CD4-positive, alpha-beta T cell (primary cell): ENCODE data around the gene FLCN. TPM values are rescaled to one million over a fixed set of nuclear protein-coding genes. Genes with fewer than 3 reads are reported as not detected.

ENCODE experiments used
- ATAC-seq: fragments of 200-7000 bp; cut with Tn5 transposase; one replicate; pipeline ENCODE4 v1.10.0; 2022; ENCODE audit warnings: mild to moderate bottlenecking; ENCODE audit not compliant: poor library complexity
- CTCF ChIA-PET: fragments of 350-600 bp; sonication (Branson Sonifier 250); formaldehyde crosslinking; loops from one replicate; lab custom pipeline; 2021; ENCODE audit warnings: antibody characterized with exemption, inconsistent platforms; lab: Charles Lee
- POLR2A ChIA-PET: fragments of 350-600 bp; sonication (Branson Sonifier 250); formaldehyde crosslinking; loops from one replicate; lab custom pipeline; 2021; ENCODE audit warnings: antibody characterized with exemption, inconsistent platforms; lab: Charles Lee
- DNase-seq, 14 experiments: peaks; one replicate each; pipeline ENCODE4 v3.0.0-alpha.2; 2013 to 2020; ENCODE audit warnings: mixed read lengths in 2 of 14
- H3K27ac ChIP-seq, 2 donors: one replicate each; pipeline versions ENCODE4 v1.5.1 to v1.7.0; 2013; ENCODE audit warnings: low read length in 2 of 2, low read depth in 1 of 2, mild to moderate bottlenecking in 1 of 2
- H3K27me3 ChIP-seq, 2 experiments: 1 replicate in 1 of 2; 2 replicates in 1 of 2; pipeline versions ENCODE4 v1.6.1 to v1.7.0; 2013; ENCODE audit warnings: low read length in 2 of 2, control low read depth in 1 of 2, mild to moderate bottlenecking in 1 of 2, moderate library complexity in 1 of 2; ENCODE audit not compliant: insufficient read depth in 2 of 2, control insufficient read depth in 1 of 2
- H3K36me3 ChIP-seq: one replicate; pipeline ENCODE4 v1.6.1; 2013; ENCODE audit warnings: low read length, control low read depth; ENCODE audit not compliant: insufficient read depth
- H3K4me1 ChIP-seq: one replicate; pipeline ENCODE4 v1.6.1; 2013; ENCODE audit warnings: low read length, control low read depth; ENCODE audit not compliant: insufficient read depth
- H3K4me3 ChIP-seq: one replicate; pipeline ENCODE4 v1.5.1; 2013; ENCODE audit warnings: mild to moderate bottlenecking, low read length, moderate library complexity
- H3K9me3 ChIP-seq, 2 experiments: 1 replicate in 1 of 2; 2 replicates in 1 of 2; pipeline versions ENCODE4 v1.6.1 to v1.7.0; 2013; ENCODE audit warnings: low read length in 2 of 2, mild to moderate bottlenecking in 2 of 2, control low read depth in 1 of 2, moderate library complexity in 1 of 2; ENCODE audit not compliant: control insufficient read depth in 1 of 2, insufficient read depth in 1 of 2
- H3K27ac Mint-ChIP-seq: one replicate; pipeline ENCODE4 v1.8.0; 2020; ENCODE audit warnings: mixed read lengths
- H3K27me3 Mint-ChIP-seq: one replicate; pipeline ENCODE4 v1.8.0; 2021; ENCODE audit warnings: mixed read lengths
- H3K36me3 Mint-ChIP-seq: one replicate; pipeline ENCODE4 v1.8.0; 2021; ENCODE audit warnings: low read depth, mixed read lengths
- H3K4me1 Mint-ChIP-seq: one replicate; pipeline ENCODE4 v1.8.0; 2021; ENCODE audit warnings: low read depth, mixed read lengths
- H3K4me3 Mint-ChIP-seq: one replicate; pipeline ENCODE4 v1.8.0; 2020; ENCODE audit warnings: mild to moderate bottlenecking, mixed read lengths
- H3K9me3 Mint-ChIP-seq: one replicate; pipeline ENCODE4 v1.8.0; 2020; ENCODE audit warnings: mixed read lengths
- intact Hi-C, 2 experiments: fragments of 100-400 bp; cut with DNase I in 1 of 2; cut with micrococcal nuclease in 1 of 2; formaldehyde crosslinking; loops; one replicate each; pipeline versions ENCODE4 v1.15.1 to v1.9.0; 2023 to 2025; cut with DNase I, micrococcal nuclease
- total RNA-seq, 174 experiments: library from RNA in 2 of 174; stranded (reverse) in 2 of 174; gene quantifications; one replicate each; pipeline ENCODE4 v1.2.3 and lab custom pipeline; 2021 to 2026
- TF ChIP-seq, protein P1 (sequence below): fragments of 200-600 bp; IDR thresholded peaks from one replicate; pipeline ENCODE4 v1.8.0; 2022; ENCODE audit warnings: antibody characterized with exemption, mild to moderate bottlenecking

FLCN gene
- total RNA-seq, 2 experiments from 2014 or later, result 12.1 to 15.9 TPM

DNA sequence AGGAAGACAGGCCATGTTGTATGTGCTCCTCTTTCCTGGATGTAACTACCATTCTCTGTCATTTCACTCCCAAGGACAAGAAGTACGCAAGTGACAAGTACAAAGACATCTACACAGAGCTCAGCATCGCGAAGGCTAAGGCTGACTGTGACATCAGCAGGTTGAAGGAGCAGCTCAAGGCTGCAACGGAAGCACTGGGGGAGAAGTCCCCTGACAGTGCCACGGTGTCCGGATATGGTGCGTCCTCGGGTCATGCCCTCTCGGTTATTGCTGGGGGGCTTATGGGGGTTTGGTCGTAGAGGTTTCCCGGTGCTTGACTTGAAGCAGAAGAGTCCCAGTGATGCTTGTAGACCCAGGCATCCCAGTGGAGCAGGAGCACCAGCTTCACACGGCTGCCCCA, 59.8 kb downstream of the FLCN start:
- peak overlapping the region; percentile 60 to 77 for H3K27ac ChIP-seq
- H3K4me1 ChIP-seq, result peaks cover 100% of the 10 kb centered on the region
- Mint-ChIP-seq H3K27ac (peak overlapping the region; percentile 99), H3K27me3 (no peaks in the 10 kb centered on the region), H3K9me3 (no peaks in the 10 kb centered on the region), H3K4me3 (peak overlapping the region; percentile 26), H3K36me3 (peaks cover 80% of the 10 kb centered on the region), H3K4me1 (peaks cover 80% of the 10 kb centered on the region)
- intact Hi-C loops, result loop anchor here in 1 of 2 experiments (5.0 kb wide), 1 partner anchor 40 kb away; no protein-coding TSS in a partner anchor
- H3K4me3 ChIP-seq, result peak overlapping the region; percentile 22
- ChIA-PET POLR2A (interaction anchor here (0.5 to 3.7 kb wide), 7 partner anchors 11 to 91 kb away, joined by 3 to 17 read pairs (median 3); partner anchors contain the start of gene PLD6), CTCF (no interaction called here)
- peaks cover 59% of the 10 kb centered on the region for H3K36me3 ChIP-seq
- ATAC-seq (peak; percentile 21), DNase-seq (peak in 6 of 14 experiments; percentile 24 to 62 (median 47))
- TF ChIP-seq, protein P1, sequence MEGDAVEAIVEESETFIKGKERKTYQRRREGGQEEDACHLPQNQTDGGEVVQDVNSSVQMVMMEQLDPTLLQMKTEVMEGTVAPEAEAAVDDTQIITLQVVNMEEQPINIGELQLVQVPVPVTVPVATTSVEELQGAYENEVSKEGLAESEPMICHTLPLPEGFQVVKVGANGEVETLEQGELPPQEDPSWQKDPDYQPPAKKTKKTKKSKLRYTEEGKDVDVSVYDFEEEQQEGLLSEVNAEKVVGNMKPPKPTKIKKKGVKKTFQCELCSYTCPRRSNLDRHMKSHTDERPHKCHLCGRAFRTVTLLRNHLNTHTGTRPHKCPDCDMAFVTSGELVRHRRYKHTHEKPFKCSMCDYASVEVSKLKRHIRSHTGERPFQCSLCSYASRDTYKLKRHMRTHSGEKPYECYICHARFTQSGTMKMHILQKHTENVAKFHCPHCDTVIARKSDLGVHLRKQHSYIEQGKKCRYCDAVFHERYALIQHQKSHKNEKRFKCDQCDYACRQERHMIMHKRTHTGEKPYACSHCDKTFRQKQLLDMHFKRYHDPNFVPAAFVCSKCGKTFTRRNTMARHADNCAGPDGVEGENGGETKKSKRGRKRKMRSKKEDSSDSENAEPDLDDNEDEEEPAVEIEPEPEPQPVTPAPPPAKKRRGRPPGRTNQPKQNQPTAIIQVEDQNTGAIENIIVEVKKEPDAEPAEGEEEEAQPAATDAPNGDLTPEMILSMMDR, result no peak
- no peaks in the 10 kb centered on the region for H3K27me3 ChIP-seq
- H3K9me3 ChIP-seq, result no peaks in the 10 kb centered on the region

DNA sequence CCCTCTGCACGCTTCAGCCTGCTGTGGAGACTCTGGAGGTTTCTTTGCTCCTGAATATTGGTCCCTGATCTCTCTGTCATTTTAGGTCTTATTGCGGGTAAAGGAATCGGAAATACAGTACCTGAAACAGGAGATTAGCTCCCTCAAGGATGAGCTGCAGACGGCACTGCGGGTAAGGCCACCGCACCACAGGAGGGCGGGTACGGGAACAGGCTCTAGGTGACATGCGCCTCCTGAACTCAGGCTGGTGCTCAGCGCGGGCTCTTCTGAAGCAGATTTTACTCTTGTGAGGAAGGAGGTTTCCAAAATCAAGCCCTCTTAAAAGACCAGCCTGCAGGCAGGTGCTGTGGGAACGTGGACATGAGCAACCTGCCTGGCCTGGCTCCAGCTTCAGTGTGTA, 60.6 kb downstream of the FLCN start:
- H3K36me3 ChIP-seq, result peaks cover 66% of the 10 kb centered on the region
- POLR2A ChIA-PET, result interaction anchor here (0.7 to 3.7 kb wide), 9 partner anchors 10 to 485 kb away, joined by 3 to 17 read pairs (median 6); partner anchors contain the start of genes FLCN and PLD6
- H3K4me1 ChIP-seq, result peaks cover 100% of the 10 kb centered on the region

DNA sequence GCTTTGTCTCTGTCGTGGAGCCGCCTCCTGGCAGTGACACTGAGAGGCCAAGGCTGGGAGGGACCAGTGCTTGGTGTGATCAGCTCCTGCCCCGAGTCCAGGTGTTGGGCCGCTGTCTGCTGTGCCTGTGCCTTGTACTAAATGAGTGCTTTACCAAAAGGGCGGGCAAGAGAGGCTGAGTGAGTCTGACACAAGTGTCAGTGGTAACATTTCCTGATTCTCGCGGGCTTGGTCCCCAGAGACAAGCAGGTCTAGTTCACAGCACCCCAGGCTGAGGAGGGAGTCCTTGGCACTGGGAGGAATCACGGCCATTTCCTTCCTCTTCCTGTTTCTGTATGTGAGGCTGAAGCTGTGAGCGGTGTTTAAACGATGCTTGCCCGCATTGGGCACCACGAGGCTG, 61.1 kb downstream of the FLCN start:
- Histone ChIP-seq H3K27me3 (no peaks in the 10 kb centered on the region), H3K36me3 (peaks cover 68% of the 10 kb centered on the region), H3K27ac (peak overlapping the region; percentile 60 to 77), H3K4me1 (peaks cover 100% of the 10 kb centered on the region), H3K9me3 (no peaks in the 10 kb centered on the region), H3K4me3 (peak overlapping the region; percentile 22)
- ATAC-seq (peak; percentile 21), DNase-seq (peak in 6 of 14 experiments; percentile 16 to 60 (median 45))
- H3K9me3 Mint-ChIP-seq, result no peaks in the 10 kb centered on the region
- peaks cover 76% of the 10 kb centered on the region for H3K4me1 Mint-ChIP-seq
- peak overlapping the region; percentile 87 for H3K4me3 Mint-ChIP-seq
- H3K27me3 Mint-ChIP-seq, result no peaks in the 10 kb centered on the region
- ChIA-PET POLR2A (interaction anchor here (0.7 to 3.7 kb wide), 10 partner anchors 10 to 485 kb away, joined by 3 to 17 read pairs (median 6); partner anchors contain the start of genes FLCN and PLD6), CTCF (interaction anchor here (0.8 to 1.4 kb wide), 2 partner anchors 9 to 34 kb away, joined by 3 to 4 read pairs; no protein-coding TSS in a partner anchor)
- peak overlapping the region; percentile 99 for H3K27ac Mint-ChIP-seq
- peaks cover 85% of the 10 kb centered on the region for H3K36me3 Mint-ChIP-seq
- TF ChIP-seq, protein P1, result no peak
- intact Hi-C loops, result loop anchor here in 1 of 2 experiments (5.0 kb wide), 1 partner anchor 41 kb away; no protein-coding TSS in a partner anchor

More for the DNA sequence above, 60.6 kb downstream of the FLCN start:
- no peaks in the 10 kb centered on the region for H3K9me3 Mint-ChIP-seq
- peak overlapping the region; percentile 99 for H3K27ac Mint-ChIP-seq
- peak; percentile 55 for ATAC-seq
- intact Hi-C loops, result loop anchor here in 1 of 2 experiments (5.0 kb wide), 1 partner anchor 41 kb away; no protein-coding TSS in a partner anchor
- peak overlapping the region; percentile 22 for H3K4me3 ChIP-seq
- peaks cover 76% of the 10 kb centered on the region for H3K4me1 Mint-ChIP-seq
- H3K27ac ChIP-seq, result peak overlapping the region; percentile 60 to 77
- H3K27me3 Mint-ChIP-seq, result no peaks in the 10 kb centered on the region
- no peaks in the 10 kb centered on the region for H3K27me3 ChIP-seq
- CTCF ChIA-PET, result no interaction called here
- TF ChIP-seq, protein P1, result no peak
- H3K36me3 Mint-ChIP-seq, result peaks cover 81% of the 10 kb centered on the region
- H3K4me3 Mint-ChIP-seq, result peak overlapping the region; percentile 87
- no peaks in the 10 kb centered on the region for H3K9me3 ChIP-seq
- peak in 10 of 14 experiments; percentile 28 to 67 (median 48) for DNase-seq
